Mesothelial cell of epicardium (in vitro differentiated cells): ENCODE data around the gene ASB13. TPM values are rescaled to one million over a fixed set of nuclear protein-coding genes. Genes with fewer than 3 reads are reported as not detected.
"Not testable (repeated sequence)": the region's sequence is repeated elsewhere in the genome, so short reads cannot be mapped to it uniquely, and the experiment has no call there.

ENCODE experiments used
- DNase-seq, 2 experiments: peaks; one replicate each; pipeline ENCODE4 v3.0.0; 2021; ENCODE audit warnings: low spot score in 2 of 2; ENCODE audit not compliant: unreplicated experiment in 2 of 2
- H3K27ac Mint-ChIP-seq: 2 replicates; pipeline ENCODE4 v1.8.0; 2021; ENCODE audit warnings: mixed read lengths
- H3K27me3 Mint-ChIP-seq: 2 replicates; pipeline ENCODE4 v1.8.0; 2021; ENCODE audit warnings: low read depth, mixed read lengths
- H3K36me3 Mint-ChIP-seq: 2 replicates; pipeline ENCODE4 v1.8.0; 2021; ENCODE audit warnings: mixed read lengths
- H3K4me1 Mint-ChIP-seq: 2 replicates; pipeline ENCODE4 v1.8.0; 2021; ENCODE audit warnings: mixed read lengths
- H3K4me3 Mint-ChIP-seq: 2 replicates; pipeline ENCODE4 v1.8.0; 2021; ENCODE audit warnings: mild to moderate bottlenecking, moderate library complexity, mixed read lengths
- H3K9me3 Mint-ChIP-seq: 2 replicates; pipeline ENCODE4 v1.8.0; 2021; ENCODE audit warnings: mixed read lengths
- CTCF ChIP-seq: fragments of 200-600 bp; sonication (generic); IDR thresholded peaks from one replicate; pipeline ENCODE4 v1.5.0; 2021; ENCODE audit warnings: antibody characterized with exemption; ENCODE audit not compliant: unreplicated experiment
- total RNA-seq: library from RNA; stranded (reverse); gene quantifications from 3 replicates; pipeline ENCODE4 v1.2.1, GENCODE V29; 2021

The ASB13 gene
- total RNA-seq, 1 donor from 2014 or later = 26.3 TPM

GRCh38 chr10:5623081-5623748 lies 43.2 kb downstream of the ASB13 start:
- peak; percentile 75 to 87 for DNase-seq
- no peaks in the 10 kb centered on the region for H3K27me3 Mint-ChIP-seq
- TF ChIP-seq CTCF = peak; percentile 82
- peaks cover 34% of the 10 kb centered on the region for H3K4me1 Mint-ChIP-seq
- H3K27ac Mint-ChIP-seq = peak overlapping the region; percentile 4
- H3K9me3 Mint-ChIP-seq = no peaks in the 10 kb centered on the region
- no peaks in the 10 kb centered on the region for H3K36me3 Mint-ChIP-seq
- H3K4me3 Mint-ChIP-seq = no peak overlapping the region

GRCh38 chr10:5622186-5622960 lies 44.0 kb downstream of the ASB13 start:
- Mint-ChIP-seq H3K36me3 (no peaks in the 10 kb centered on the region), H3K27me3 (no peaks in the 10 kb centered on the region), H3K4me3 (no peak overlapping the region), H3K27ac (peak overlapping the region; percentile 21), H3K9me3 (no peaks in the 10 kb centered on the region), H3K4me1 (peaks cover 37% of the 10 kb centered on the region)
- no peak for DNase-seq
- TF ChIP-seq CTCF = no peak

GRCh38 chr10:5621371-5621770 lies 45.0 kb downstream of the ASB13 start:
- peaks cover 42% of the 10 kb centered on the region for H3K4me1 Mint-ChIP-seq
- not testable (repeated sequence) for H3K27ac Mint-ChIP-seq, DNase-seq, H3K36me3 Mint-ChIP-seq, H3K4me3 Mint-ChIP-seq, H3K9me3 Mint-ChIP-seq, H3K27me3 Mint-ChIP-seq

- H3K27ac Mint-ChIP-seq = peak overlapping the region; percentile 21
- H3K9me3 Mint-ChIP-seq = no peaks in the 10 kb centered on the region
- H3K4me3 Mint-ChIP-seq = no peak overlapping the region
- no peak for TF ChIP-seq CTCF
- no peaks in the 10 kb centered on the region for H3K27me3 Mint-ChIP-seq
- DNase-seq = no peak
- H3K4me1 Mint-ChIP-seq = peaks cover 42% of the 10 kb centered on the region
- no peaks in the 10 kb centered on the region for H3K36me3 Mint-ChIP-seq
Measured at GRCh38 chr10:5620966-5621365, 45.4 kb downstream of the ASB13 start.

GRCh38 chr10:5620223-5620721 lies 46.1 kb downstream of the ASB13 start:
- Mint-ChIP-seq H3K4me1 (peaks cover 45% of the 10 kb centered on the region), H3K9me3 (no peaks in the 10 kb centered on the region), H3K4me3 (no peak overlapping the region), H3K36me3 (no peaks in the 10 kb centered on the region), H3K27me3 (no peaks in the 10 kb centered on the region), H3K27ac (peak overlapping the region; percentile 81)
- no peak for TF ChIP-seq CTCF
- DNase-seq = no peak
